ENCODE measurements around the gene SDHA.
"Not testable (repeated sequence)": the region's sequence is repeated elsewhere in the genome, so short reads cannot be mapped to it uniquely, and the experiment has no call there.

The SDHA gene

GRCh38 chr5:198516-199196, 19.5 kb upstream of the SDHA start:
- DNase-seq: no peak

- DNase-seq: no peak
Measured at GRCh38 chr5:199197-199949, 18.7 kb upstream of the SDHA start.

GRCh38 chr5:199950-200645, 18.0 kb upstream of the SDHA start:
- DNase-seq: no peak

- no peak for DNase-seq
Measured at GRCh38 chr5:200985-201384, 17.1 kb upstream of the SDHA start.

GRCh38 chr5:201672-202071, 16.4 kb upstream of the SDHA start:
- no peak for DNase-seq

- DNase-seq: no peak
Measured at GRCh38 chr5:203246-203930, 14.7 kb upstream of the SDHA start.

- DNase-seq: no peak
Measured at GRCh38 chr5:204001-204400, 14.1 kb upstream of the SDHA start.

GRCh38 chr5:204462-204861, 13.7 kb upstream of the SDHA start:
- DNase-seq: no peak

GRCh38 chr5:204966-205670, 13.0 kb upstream of the SDHA start:
- DNase-seq: no peak

GRCh38 chr5:206406-206805, 11.7 kb upstream of the SDHA start:
- DNase-seq: no peak

- DNase-seq: no peak
Measured at GRCh38 chr5:206927-207536, 11.1 kb upstream of the SDHA start.

GRCh38 chr5:207599-207998, 10.5 kb upstream of the SDHA start:
- DNase-seq: no peak

- DNase-seq: no peak
Measured at GRCh38 chr5:208449-209114, 9.5 kb upstream of the SDHA start.

GRCh38 chr5:213803-214395, 4.2 kb upstream of the SDHA start:
- DNase-seq: no peak

GRCh38 chr5:215256-215655, 2.9 kb upstream of the SDHA start:
- not testable (repeated sequence) for DNase-seq

GRCh38 chr5:216076-216475, 2.0 kb upstream of the SDHA start:
- DNase-seq: not testable (repeated sequence)

GRCh38 chr5:218457-219291, 554 bp downstream of the SDHA start:
- DNase-seq: no peak

GRCh38 chr5:219460-219863, 1.3 kb downstream of the SDHA start:
- no peak for DNase-seq

GRCh38 chr5:219991-220390, 1.9 kb downstream of the SDHA start:
- DNase-seq: no peak
